Neural cell (in vitro differentiated cells): ENCODE data around the gene SLC1A2. TPM values are rescaled to one million over a fixed set of nuclear protein-coding genes. Genes with fewer than 3 reads are reported as not detected.

ENCODE experiments used
- H2AFZ ChIP-seq: fragments of 200-600, 300-800 bp; sonication (generic), shearing (Covaris generic); 2 replicates; pipeline ENCODE4 v1.6.0; 2014; ENCODE audit warnings: low read depth, mild to moderate bottlenecking, antibody characterized with exemption, low read length, moderate library complexity
- H3F3A ChIP-seq: fragments of 200-600 bp; shearing (Covaris generic); 2 replicates; pipeline ENCODE4 v1.6.1; 2016; ENCODE audit warnings: mild to moderate bottlenecking, moderate library complexity, mixed read lengths, antibody characterized with exemption, low read length; ENCODE audit not compliant: insufficient read depth, poor library complexity, severe bottlenecking
- H3K27ac ChIP-seq: fragments of 200-600, 300-800 bp; sonication (generic), shearing (Covaris generic); 2 replicates; pipeline ENCODE4 v1.5.1; 2014; ENCODE audit warnings: mild to moderate bottlenecking, low read length, moderate library complexity
- H3K27me3 ChIP-seq: fragments of 300-800, 200-600 bp; sonication (generic), shearing (Covaris generic); 2 replicates; pipeline ENCODE4 v1.6.0; 2014; ENCODE audit warnings: mild to moderate bottlenecking, low read depth, low read length, moderate library complexity; ENCODE audit not compliant: insufficient read depth
- H3K36me3 ChIP-seq: fragments of 300-800, 200-600 bp; sonication (generic), shearing (Covaris generic); 2 replicates; pipeline ENCODE4 v1.5.1; 2014; ENCODE audit warnings: mild to moderate bottlenecking, antibody characterized with exemption, low read length, moderate library complexity; ENCODE audit not compliant: insufficient read depth
- H3K4me2 ChIP-seq: fragments of 300-800, 200-600 bp; sonication (generic), shearing (Covaris generic); 2 replicates; pipeline ENCODE4 v1.6.0; 2014; ENCODE audit warnings: mild to moderate bottlenecking, low read length
- H3K4me3 ChIP-seq: fragments of 300-800, 200-600 bp; sonication (generic), shearing (Covaris generic); 2 replicates; pipeline ENCODE4 v1.5.1; 2014; ENCODE audit warnings: mild to moderate bottlenecking, low read length, moderate library complexity
- H3K79me2 ChIP-seq: fragments of 200-600 bp; shearing (Covaris generic); replicated peaks from 2 replicates; pipeline ENCODE4 v1.6.0; 2014; ENCODE audit warnings: mild to moderate bottlenecking, low read length, moderate library complexity; ENCODE audit not compliant: insufficient read depth
- H3K9ac ChIP-seq: fragments of 300-800, 200-600 bp; sonication (generic), shearing (Covaris generic); 2 replicates; pipeline ENCODE4 v1.6.1; 2016; ENCODE audit warnings: mild to moderate bottlenecking, low read length, mixed read lengths
- H3K9me2 ChIP-seq: fragments of 200-600 bp; shearing (Covaris generic); 2 replicates; pipeline ENCODE4 v1.6.1; 2016; ENCODE audit warnings: mild to moderate bottlenecking, low read length, mixed read lengths; ENCODE audit not compliant: insufficient read depth
- H3K9me3 ChIP-seq: fragments of 200-600, 300-800 bp; sonication (generic), shearing (Covaris generic); 2 replicates; pipeline ENCODE4 v1.6.1; 2016; ENCODE audit warnings: mild to moderate bottlenecking, mixed run types, low read length, moderate library complexity, mixed read lengths
- H4K20me1 ChIP-seq: fragments of 200-600 bp; shearing (Covaris generic); 2 replicates; pipeline ENCODE4 v1.6.1; 2016; ENCODE audit warnings: mild to moderate bottlenecking, mixed run types; ENCODE audit not compliant: insufficient read depth
- CTCF ChIP-seq: fragments of 450-650 bp; IDR thresholded peaks from 2 replicates; pipeline ENCODE4 v1.5.1; 2014; ENCODE audit warnings: antibody characterized with exemption, mild to moderate bottlenecking, moderate library complexity; ENCODE audit not compliant: poor library complexity, severe bottlenecking
- EP300 ChIP-seq: fragments of 450-650 bp; conservative IDR thresholded peaks from 2 replicates; pipeline ENCODE4 v1.6.1; 2014; ENCODE audit warnings: antibody characterized with exemption, mild to moderate bottlenecking, moderate library complexity; ENCODE audit not compliant: poor library complexity, severe bottlenecking
- EZH2 ChIP-seq: fragments of 200-600, 300-800 bp; shearing (Covaris generic), sonication (generic); IDR thresholded peaks from 2 replicates; pipeline ENCODE4 v1.6.1; 2014; ENCODE audit warnings: antibody characterized with exemption, low read length, borderline replicate concordance, mild to moderate bottlenecking; ENCODE audit not compliant: insufficient read depth, poor library complexity, severe bottlenecking
- MXI1 ChIP-seq: fragments of 450-650 bp; conservative IDR thresholded peaks from 2 replicates; pipeline ENCODE4 v1.6.1; 2014; ENCODE audit warnings: antibody characterized with exemption, mild to moderate bottlenecking; ENCODE audit not compliant: poor library complexity, severe bottlenecking
- POLR2AphosphoS5 ChIP-seq: IDR thresholded peaks from 2 replicates; pipeline ENCODE4 v1.6.1; 2012
- RAD21 ChIP-seq: fragments of 450-650 bp; conservative IDR thresholded peaks from 2 replicates; pipeline ENCODE4 v1.6.1; 2014; ENCODE audit warnings: antibody characterized with exemption, mild to moderate bottlenecking, moderate library complexity
- REST ChIP-seq: IDR thresholded peaks from 2 replicates; pipeline ENCODE4 v1.6.1; 2012; ENCODE audit warnings: borderline replicate concordance
- SMC3 ChIP-seq: fragments of 450-650 bp; conservative IDR thresholded peaks from 2 replicates; pipeline ENCODE4 v1.6.1; 2014; ENCODE audit warnings: antibody characterized with exemption, mild to moderate bottlenecking, moderate library complexity; ENCODE audit not compliant: poor library complexity
- TAF1 ChIP-seq: IDR thresholded peaks from 2 replicates; pipeline ENCODE4 v1.6.1; 2012; ENCODE audit warnings: low read depth
- polyA plus RNA-seq: library from polyadenylated mRNA; depleted of rRNA; stranded (reverse); fragments of >200 nt; gene quantifications from 2 replicates; pipeline ENCODE4 v1.2.3, GENCODE V29; 2014

The SLC1A2 gene
- polyA plus RNA-seq, 1 donor from 2014 or later, result 134 TPM

GRCh38 chr11:35454362-35454761, 35.0 kb upstream of the SLC1A2 start (continued):
- no peak for TF ChIP-seq REST

GRCh38 chr11:35436581-35437250, 17.4 kb upstream of the SLC1A2 start:
- no peaks in the 10 kb centered on the region for H3K36me3 ChIP-seq
- no peaks in the 10 kb centered on the region for H3K79me2 ChIP-seq
- TF ChIP-seq SMC3 (no peak), MXI1 (no peak), REST (no peak), CTCF (no peak), POLR2AphosphoS5 (no peak), RAD21 (no peak), TAF1 (no peak), EP300 (no peak), EZH2 (no peak)
- no peak overlapping the region for H3K4me2 ChIP-seq
- H3F3A ChIP-seq, result no peaks in the 10 kb centered on the region
- no peak overlapping the region for H2AFZ ChIP-seq
- no peaks in the 10 kb centered on the region for H3K9me2 ChIP-seq
- no peak overlapping the region for H3K9ac ChIP-seq
- H3K4me3 ChIP-seq, result no peak overlapping the region
- no peak overlapping the region for H3K27ac ChIP-seq
- H3K9me3 ChIP-seq, result no peaks in the 10 kb centered on the region
- no peaks in the 10 kb centered on the region for H3K27me3 ChIP-seq
- no peaks in the 10 kb centered on the region for H4K20me1 ChIP-seq
